ENCODE data around the gene PRDM5. TPM values are rescaled to one million over a fixed set of nuclear protein-coding genes. Genes with fewer than 3 reads are reported as not detected.

PRDM5 gene
- total and polyA plus RNA-seq, 10 of the 15 experiments (the other 5 are each of a cell fraction or from before 2014, with no cell fraction given), result 0.07 TPM; not detected in 9

DNA sequence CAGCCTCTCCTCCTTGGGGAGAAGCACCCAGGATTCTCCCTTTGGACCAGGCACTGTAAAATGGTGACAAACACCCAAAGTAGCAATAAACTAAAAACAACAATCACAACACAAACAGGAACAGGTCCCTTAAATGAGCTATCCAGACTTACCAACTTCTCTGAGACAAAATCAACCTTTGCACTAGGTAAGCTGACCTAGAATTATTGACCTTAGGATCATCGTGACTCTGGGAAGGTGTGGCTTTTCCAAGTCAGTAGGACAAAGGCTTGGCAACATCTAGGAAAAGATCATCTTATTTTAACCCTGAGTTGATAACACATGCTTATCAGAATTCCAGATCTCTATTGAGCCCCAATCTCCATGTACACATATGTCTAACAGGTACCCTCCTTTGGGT lies 166.7 kb downstream of the PRDM5 start:
- intact Hi-C loops (cut with micrococcal nuclease; ENCODE audit: unreplicated experiment) (no loop called here), in situ Hi-C loops (cut with MboI) (no loop called here)
- H2AFZ ChIP-seq (ENCODE audit: control insufficient read depth, low read depth, low read length), result no peak overlapping the region
- ChIA-PET RAD21 (ENCODE audit: unreplicated experiment) (interaction anchor here (1.3 kb wide), 1 partner anchor 10 kb away, joined by 4 read pairs; no protein-coding TSS in a partner anchor), POLR2A (interaction anchor here (1.0 kb wide), 1 partner anchor 9 kb away, joined by 3 read pairs; no protein-coding TSS in a partner anchor), SMC1A (ENCODE audit: uncharacterized antibody, unreplicated experiment) (interaction anchor here (1.9 kb wide), 1 partner anchor 8 kb away, joined by 5 read pairs; no protein-coding TSS in a partner anchor), CTCF (interaction anchor here (1.0 kb wide), 1 partner anchor 9 kb away, joined by 3 read pairs; no protein-coding TSS in a partner anchor)
- no peaks in the 10 kb centered on the region; a peak in 1 of 4 replicates for H3K36me3 ChIP-seq (ENCODE audit: control insufficient read depth in 2 of 2, insufficient read depth in 2 of 2, low read length in 1 of 2)
- no peak overlapping the region for H3K4me3 ChIP-seq
- DNase-seq (ENCODE audit: low read depth, low spot score) (no peak), ATAC-seq (no peak), FAIRE-seq (no peak)
- H3K9ac ChIP-seq (ENCODE audit: control insufficient read depth, insufficient read depth, low read length), result no peak overlapping the region
- H3K79me2 ChIP-seq (ENCODE audit: control insufficient read depth, insufficient read depth, low read length), result no peaks in the 10 kb centered on the region
- H3K9me3 ChIP-seq (replicated peaks; ENCODE audit: control insufficient read depth, insufficient read depth, low read length), result no peaks in the 10 kb centered on the region
- no TSS peak for BruUV-seq (replicated peaks)
- H3K4me2 ChIP-seq (ENCODE audit: control insufficient read depth, insufficient read depth), result no peak overlapping the region
- H3K4me1 ChIP-seq (ENCODE audit: control insufficient read depth, insufficient read depth, low read length), result no peaks in the 10 kb centered on the region
- TF ChIP-seq MXI1 (IDR thresholded peaks at IDR 0.05; ENCODE audit: low read depth, low read length) (no peak), POU2F2 (IDR thresholded peaks at IDR 0.05; ENCODE audit: borderline replicate concordance, low read depth, low read length) (no peak), POLR2AphosphoS2 (IDR thresholded peaks at IDR 0.05; ENCODE audit: low read depth, low read length) (no peak), ZNF207 (IDR thresholded peaks at IDR 0.05; ENCODE audit: borderline replicate concordance) (no peak), RB1 (IDR thresholded peaks at IDR 0.05; ENCODE audit: borderline replicate concordance) (no peak), CHD2 (IDR thresholded peaks at IDR 0.05; ENCODE audit: borderline replicate concordance, low read depth, low read length) (no peak)
- 30% methylated on average over 1 of the region's 1 CpG for WGBS (ENCODE audit: insufficient coverage, insufficient replicate concordance, low lambda C conversion rate, missing lambda C conversion rate)
- H3K27me3 ChIP-seq (replicated peaks in 1 of 2; ENCODE audit: control insufficient read depth in 2 of 2, insufficient read depth in 2 of 2, low read length in 1 of 2), result no peaks in the 10 kb centered on the region
- no peak overlapping the region for H3K27ac ChIP-seq (ENCODE audit: control insufficient read depth, insufficient read depth)
- no peaks in the 10 kb centered on the region for H4K20me1 ChIP-seq (ENCODE audit: control insufficient read depth, insufficient read depth)

DNA sequence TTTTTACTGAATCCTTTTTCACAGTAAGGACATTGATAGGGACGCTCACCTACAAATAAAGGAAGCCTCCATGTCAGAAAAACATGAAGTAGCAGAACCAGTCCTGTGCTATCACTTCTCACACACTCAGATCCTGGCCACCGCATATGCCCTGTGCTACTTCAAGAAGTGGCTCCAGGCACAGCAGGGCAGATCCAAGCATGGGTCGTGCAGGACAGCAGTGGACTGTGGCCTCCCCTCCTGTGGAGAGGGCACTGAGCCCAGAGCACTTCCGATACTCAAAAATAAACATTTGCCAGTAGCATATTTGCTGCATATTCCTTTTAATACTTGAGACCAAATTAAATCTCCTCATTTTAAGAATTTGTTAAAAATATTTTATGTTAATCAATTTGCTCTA lies 167.9 kb downstream of the PRDM5 start:
- Histone ChIP-seq H4K20me1 (ENCODE audit: control insufficient read depth, insufficient read depth) (no peaks in the 10 kb centered on the region), H3K27ac (ENCODE audit: control insufficient read depth, insufficient read depth) (no peak overlapping the region), H3K36me3 (ENCODE audit: control insufficient read depth in 2 of 2, insufficient read depth in 2 of 2, low read length in 1 of 2) (no peaks in the 10 kb centered on the region; a peak in 1 of 4 replicates), H3K4me3 (no peak overlapping the region), H3K9ac (ENCODE audit: control insufficient read depth, insufficient read depth, low read length) (no peak overlapping the region), H2AFZ (ENCODE audit: control insufficient read depth, low read depth, low read length) (no peak overlapping the region), H3K79me2 (ENCODE audit: control insufficient read depth, insufficient read depth, low read length) (no peaks in the 10 kb centered on the region), H3K9me3 (replicated peaks; ENCODE audit: control insufficient read depth, insufficient read depth, low read length) (peaks cover 4% of the 10 kb centered on the region; the same call in 2 of the 3 replicates), H3K27me3 (replicated peaks in 1 of 2; ENCODE audit: control insufficient read depth in 2 of 2, insufficient read depth in 2 of 2, low read length in 1 of 2) (no peaks in the 10 kb centered on the region), H3K4me1 (ENCODE audit: control insufficient read depth, insufficient read depth, low read length) (peaks cover 8% of the 10 kb centered on the region; the same call in 1 of the 2 replicates), H3K4me2 (ENCODE audit: control insufficient read depth, insufficient read depth) (no peak overlapping the region)
- in situ Hi-C loops (cut with MboI) (no loop called here), intact Hi-C loops (cut with micrococcal nuclease; ENCODE audit: unreplicated experiment) (no loop called here)
- SMC1A ChIA-PET (ENCODE audit: uncharacterized antibody, unreplicated experiment), result no interaction called here
- CTCF ChIA-PET, result no interaction called here
- DNase-seq (ENCODE audit: low read depth, low spot score) (no peak), FAIRE-seq (no peak), ATAC-seq (no peak)
- BruUV-seq (replicated peaks), result no TSS peak
- POLR2A ChIA-PET, result interaction anchor here (1.0 kb wide), 1 partner anchor 10 kb away, joined by 3 read pairs; no protein-coding TSS in a partner anchor
- RAD21 ChIA-PET (ENCODE audit: unreplicated experiment), result no interaction called here
- 34% methylated on average over 4 of the region's 4 CpGs for whole genome bisulfite sequencing (ENCODE audit: insufficient coverage, insufficient replicate concordance, low lambda C conversion rate, missing lambda C conversion rate)
- TF ChIP-seq TCF3 (IDR thresholded peaks at IDR 0.05; ENCODE audit: borderline replicate concordance, insufficient read depth, low read depth, low read length), result no peak
- TF ChIP-seq CBFB (IDR thresholded peaks at IDR 0.05; ENCODE audit: low read depth), result no peak
- no peak for TF ChIP-seq FOXK2 (IDR thresholded peaks at IDR 0.05)
- TF ChIP-seq, protein P1, sequence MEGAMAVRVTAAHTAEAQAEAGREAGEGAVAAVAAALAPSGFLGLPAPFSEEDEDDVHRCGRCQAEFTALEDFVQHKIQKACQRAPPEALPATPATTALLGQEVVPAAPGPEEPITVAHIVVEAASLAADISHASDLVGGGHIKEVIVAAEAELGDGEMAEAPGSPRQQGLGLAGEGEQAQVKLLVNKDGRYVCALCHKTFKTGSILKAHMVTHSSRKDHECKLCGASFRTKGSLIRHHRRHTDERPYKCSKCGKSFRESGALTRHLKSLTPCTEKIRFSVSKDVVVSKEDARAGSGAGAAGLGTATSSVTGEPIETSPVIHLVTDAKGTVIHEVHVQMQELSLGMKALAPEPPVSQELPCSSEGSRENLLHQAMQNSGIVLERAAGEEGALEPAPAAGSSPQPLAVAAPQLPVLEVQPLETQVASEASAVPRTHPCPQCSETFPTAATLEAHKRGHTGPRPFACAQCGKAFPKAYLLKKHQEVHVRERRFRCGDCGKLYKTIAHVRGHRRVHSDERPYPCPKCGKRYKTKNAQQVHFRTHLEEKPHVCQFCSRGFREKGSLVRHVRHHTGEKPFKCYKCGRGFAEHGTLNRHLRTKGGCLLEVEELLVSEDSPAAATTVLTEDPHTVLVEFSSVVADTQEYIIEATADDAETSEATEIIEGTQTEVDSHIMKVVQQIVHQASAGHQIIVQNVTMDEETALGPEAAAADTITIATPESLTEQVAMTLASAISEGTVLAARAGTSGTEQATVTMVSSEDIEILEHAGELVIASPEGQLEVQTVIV (IDR thresholded peaks at IDR 0.05; ENCODE audit: borderline replicate concordance, partially characterized antibody), result no peak
- TF ChIP-seq SIN3A (IDR thresholded peaks at IDR 0.05; ENCODE audit: low read depth, low read length), result no peak
- TF ChIP-seq RUNX3 (IDR thresholded peaks at IDR 0.05; ENCODE audit: low read length), result no peak
- TF ChIP-seq CBX3 (IDR thresholded peaks at IDR 0.05; ENCODE audit: borderline replicate concordance, low read depth), result no peak
- TF ChIP-seq NR2C1 (IDR thresholded peaks at IDR 0.05), result no peak
